GM21825 (cell line): ENCODE data around the gene TFDP2.
"Not testable (repeated sequence)": the region's sequence is repeated elsewhere in the genome, so short reads cannot be mapped to it uniquely, and the experiment has no call there.

Source experiments
- ATAC-seq: cut with Tn5 transposase; IDR thresholded peaks from one replicate; pipeline ENCODE4 v1.9.1; 2021; ENCODE audit warnings: mild to moderate bottlenecking, moderate library complexity; ENCODE audit not compliant: unreplicated experiment

The TFDP2 gene

DNA sequence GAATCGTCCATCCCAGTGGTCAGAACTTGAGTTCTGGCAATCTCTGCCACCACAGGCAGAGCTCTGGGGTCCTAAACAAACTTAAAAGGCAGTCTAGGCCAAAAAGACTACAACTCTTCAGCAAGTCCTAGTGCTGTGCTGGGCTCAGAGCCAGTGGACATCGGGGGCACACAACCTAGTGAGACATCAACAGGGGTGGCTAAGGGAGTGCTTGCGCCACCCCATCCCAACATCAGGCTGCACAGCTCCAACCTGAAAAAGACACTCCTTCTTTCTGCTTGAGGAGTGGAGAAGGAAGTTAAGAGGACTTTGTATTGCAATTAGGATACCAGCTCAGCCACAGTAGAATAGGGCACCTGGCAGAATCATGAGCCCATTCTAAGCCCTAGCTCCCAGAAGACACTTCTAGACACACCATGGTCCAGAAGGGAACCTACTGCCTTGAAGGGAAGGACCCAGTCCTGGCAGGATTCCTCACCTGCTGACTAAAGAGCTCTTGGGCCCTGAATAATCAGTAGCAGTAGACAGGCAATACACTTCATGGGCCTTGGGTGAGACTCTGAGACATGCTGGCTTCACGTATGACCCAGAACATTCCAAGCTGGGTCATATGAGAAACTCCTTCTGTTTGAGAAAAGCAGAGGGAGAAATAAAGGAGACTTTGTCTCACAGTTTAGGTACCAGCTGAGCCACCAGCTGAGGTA lies 72.0 kb downstream of the TFDP2 start:
- ATAC-seq: no peak

DNA sequence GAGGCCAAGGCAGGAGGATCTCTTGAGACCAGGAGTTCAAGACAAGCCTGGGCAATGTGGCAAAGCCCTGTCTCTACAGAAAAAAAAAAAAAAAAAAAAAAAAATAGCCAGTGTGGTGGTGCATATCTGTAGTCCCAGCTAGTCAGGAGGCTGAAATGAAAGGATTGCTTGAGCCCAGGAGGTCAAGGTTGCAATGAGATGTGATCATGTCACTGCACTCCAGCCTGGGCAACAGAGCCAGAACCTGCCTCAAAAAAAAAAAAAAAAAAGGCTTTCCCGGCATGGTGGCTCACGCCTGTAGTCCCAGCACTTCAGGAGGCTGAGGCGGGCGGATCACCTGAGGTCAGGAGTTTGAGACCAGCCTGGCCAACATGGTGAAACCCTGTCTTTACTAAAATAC lies 73.7 kb downstream of the TFDP2 start:
- ATAC-seq: not testable (repeated sequence)

GRCh38 chr3:142072816-142073215 lies 76.5 kb downstream of the TFDP2 start:
- ATAC-seq: no peak

DNA sequence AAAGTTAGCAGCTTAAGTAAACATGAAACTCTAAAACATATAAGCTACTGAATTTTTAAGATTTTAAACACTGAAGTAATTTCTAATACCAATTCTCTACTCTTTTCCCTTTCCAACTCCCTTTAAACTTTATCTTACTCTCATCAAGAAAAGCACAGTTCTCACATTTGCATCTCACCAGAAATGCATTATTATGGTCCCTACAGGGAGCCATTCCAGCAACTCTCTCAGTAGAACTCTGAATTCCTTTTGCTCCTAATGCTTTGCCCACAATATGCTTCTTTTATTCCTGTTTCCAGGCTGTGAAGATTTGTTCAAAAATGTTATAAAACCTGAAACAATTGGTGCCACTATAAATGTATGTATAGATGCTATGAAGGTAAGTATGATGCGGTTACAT lies 83.4 kb downstream of the TFDP2 start:
- ATAC-seq: no peak

DNA sequence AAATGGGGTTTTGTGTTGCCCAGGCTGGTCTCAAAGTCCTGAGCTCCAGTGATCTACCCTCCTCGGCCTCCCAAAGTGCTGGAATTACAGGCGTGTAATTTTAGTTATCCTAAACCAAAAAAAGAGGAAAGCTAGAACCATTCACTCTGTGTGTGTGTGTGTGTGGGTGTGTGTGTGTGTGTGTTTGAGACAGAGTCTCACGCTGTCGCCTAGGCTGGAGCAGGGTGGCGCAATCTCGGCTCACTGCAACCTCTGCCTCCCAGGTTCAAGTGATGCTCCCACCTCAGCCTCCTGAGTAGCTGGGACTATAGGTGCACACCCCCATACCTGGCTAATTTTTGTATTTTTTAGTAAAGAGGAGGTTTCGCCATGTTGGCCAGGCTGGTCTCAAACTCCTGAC lies 84.0 kb downstream of the TFDP2 start:
- ATAC-seq: no peak

GRCh38 chr3:142064454-142064853 lies 84.9 kb downstream of the TFDP2 start:
- no peak for ATAC-seq

DNA sequence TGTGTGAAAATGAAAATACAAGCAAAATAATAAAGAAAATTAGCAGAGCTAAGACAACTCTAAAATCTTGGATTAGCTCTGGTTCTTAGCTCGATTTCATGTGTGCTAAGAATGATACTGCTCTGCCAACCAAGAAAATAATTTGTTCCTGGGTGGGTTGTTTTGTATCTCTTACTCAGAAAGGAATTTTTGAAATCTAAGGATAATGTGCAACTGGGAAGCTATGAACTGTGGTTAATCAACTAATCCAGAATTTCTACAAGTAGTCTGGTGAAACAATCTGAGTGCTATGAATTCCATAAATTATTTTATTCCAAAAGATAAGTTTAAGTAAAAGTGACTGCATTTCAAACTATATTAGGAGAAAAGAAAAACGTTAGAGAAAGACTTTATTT lies 92.0 kb downstream of the TFDP2 start:
- ATAC-seq: no peak

GRCh38 chr3:142056656-142057330 lies 92.6 kb downstream of the TFDP2 start:
- ATAC-seq: no peak

DNA sequence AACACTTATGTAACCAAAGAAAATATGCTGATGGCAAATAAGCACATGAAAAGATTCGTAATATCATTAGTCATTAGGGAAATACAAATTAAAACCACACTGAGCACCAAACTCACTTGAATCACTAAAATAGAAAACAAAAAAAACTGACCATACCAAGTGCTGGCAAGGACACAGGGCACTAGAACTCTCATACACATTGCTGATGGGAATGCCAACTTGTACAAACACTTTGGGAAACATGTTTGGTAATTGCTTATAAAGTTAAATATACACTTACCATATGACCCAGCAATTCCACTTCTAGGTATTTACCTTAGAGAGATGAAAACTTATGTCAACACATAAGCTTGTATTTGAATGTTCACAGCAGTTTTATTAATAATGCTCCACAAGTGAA lies 95.5 kb downstream of the TFDP2 start:
- ATAC-seq: no peak

DNA sequence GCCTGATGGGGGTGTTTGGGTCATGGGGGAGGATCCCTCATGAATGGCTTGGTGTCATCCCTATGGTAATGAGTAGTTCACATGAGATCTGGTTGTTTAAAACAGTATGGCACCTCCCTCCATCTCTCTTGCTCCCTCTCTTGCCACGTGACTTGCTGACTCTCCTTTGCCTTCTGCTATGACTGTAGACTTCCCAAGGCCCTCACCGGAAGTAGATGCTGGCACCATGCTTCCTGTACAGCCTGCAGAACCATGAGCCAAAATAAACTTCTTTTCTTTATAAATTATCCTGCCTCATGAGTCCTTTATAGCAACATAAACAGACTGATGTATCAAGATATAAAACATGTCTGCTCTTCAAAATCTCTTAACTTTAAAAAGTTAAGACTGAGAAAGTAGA lies 96.1 kb downstream of the TFDP2 start:
- ATAC-seq: no peak

- ATAC-seq: no peak
Measured at GRCh38 chr3:142051351-142051750, 98.0 kb downstream of the TFDP2 start.

DNA sequence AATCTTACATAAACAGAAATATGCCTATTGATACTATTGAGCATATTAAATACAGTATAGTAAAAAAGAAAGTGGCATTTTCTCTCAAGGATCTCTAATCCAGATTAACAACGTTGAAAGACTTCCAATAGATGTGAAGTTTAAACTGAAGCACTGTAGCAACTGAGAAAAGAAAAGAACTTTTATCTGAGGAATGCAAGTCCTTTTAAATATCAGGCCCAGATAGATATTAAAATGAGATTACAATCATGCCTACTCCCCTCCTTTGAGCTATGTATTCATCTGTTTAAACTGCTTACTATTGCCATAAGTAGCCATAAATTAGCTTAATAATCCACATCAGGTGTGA lies 102.3 kb downstream of the TFDP2 start:
- ATAC-seq: no peak

- no peak for ATAC-seq
Measured at GRCh38 chr3:142046320-142047020, 102.9 kb downstream of the TFDP2 start.

DNA sequence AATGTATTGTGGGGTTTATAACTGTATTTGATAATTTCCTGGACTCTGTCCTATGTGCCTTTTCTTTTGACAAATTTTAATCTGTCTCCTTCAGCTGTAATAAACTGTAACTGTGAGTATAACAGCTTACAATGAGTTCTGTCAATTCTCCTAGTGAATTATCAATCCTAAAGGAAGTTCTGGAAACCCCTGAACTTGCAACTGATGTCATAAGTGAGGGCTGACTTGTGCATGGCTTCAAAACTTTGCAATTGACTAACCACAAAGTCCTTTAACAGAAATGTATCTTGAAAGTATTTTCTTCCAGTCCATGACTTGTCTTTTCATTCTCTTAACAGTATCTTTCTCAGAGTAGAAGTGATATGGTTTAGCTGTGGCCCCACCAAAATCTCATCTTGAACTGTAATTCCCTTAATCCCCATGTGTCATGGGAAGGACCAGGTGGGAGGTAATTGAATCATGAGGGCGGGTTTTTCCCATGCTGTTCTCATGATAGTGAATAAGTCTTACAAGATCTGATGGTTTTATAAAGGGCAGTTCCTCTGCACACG lies 108.3 kb downstream of the TFDP2 start:
- ATAC-seq: no peak

DNA sequence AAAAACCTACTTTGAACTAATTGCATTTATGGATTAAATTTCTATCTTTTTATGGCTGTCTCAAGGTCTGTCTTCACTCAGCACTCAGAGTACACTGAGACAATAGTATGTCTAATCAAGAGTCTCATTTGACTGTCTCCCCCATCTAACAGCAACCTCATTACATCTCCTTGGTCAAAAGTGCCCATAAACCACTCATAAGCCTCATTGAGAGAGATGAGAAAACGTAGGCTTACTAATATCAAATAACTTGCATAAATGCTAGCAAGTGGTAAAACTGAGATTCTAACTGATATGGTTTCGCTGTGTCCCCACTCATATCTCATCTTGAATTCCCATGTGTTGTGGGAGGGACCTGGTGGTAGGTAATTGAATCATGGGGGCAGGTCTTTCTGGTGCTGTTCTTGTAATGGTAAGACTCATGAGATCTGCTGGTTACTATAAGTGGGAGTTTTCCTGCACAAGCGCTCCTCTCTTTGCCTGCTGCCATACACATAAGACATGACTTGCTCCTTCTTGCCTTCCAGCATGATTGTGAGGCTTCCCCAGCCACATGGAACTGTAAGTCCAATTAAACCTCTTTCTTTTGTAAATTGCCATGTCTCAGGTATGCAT lies 113.9 kb downstream of the TFDP2 start:
- ATAC-seq: no peak

GRCh38 chr3:142033292-142033691 lies 116.1 kb downstream of the TFDP2 start:
- no peak for ATAC-seq

DNA sequence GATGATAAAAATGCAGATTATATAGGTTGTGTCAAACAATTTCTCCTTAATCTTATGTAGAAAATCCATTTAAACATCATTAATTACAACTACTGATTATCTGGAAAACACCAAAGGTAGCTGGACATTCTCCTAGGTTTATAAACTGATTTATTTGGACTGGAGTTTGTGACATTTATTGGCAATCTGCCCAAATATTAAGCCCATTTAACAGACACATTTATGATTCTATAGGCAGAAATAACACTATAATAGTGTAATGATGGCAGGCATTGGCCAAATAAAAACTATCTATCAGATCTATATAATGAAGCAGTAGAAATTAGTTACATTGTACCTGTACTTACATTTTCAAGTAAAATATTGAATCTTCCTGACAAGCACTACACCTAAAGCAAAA lies 117.8 kb downstream of the TFDP2 start:
- no peak for ATAC-seq

DNA sequence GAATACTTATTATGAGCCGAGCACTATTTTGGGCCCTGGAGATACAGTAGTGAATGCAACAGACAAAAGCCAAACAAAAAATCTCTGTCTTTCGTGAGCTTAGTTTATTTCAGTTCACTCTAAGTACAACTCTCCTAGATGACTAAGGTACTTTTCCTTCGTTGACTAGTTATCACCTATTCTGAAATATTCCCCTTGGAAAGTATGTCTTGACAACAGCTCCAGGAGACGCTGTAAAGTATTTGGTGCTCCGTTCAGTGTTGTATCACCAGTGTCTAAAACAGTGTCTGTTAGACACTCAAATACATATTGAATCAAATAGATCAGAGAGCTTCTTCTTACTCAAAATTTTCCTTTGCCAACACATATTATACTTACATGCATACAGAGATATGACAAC lies 119.6 kb downstream of the TFDP2 start:
- no peak for ATAC-seq

- ATAC-seq: peak; percentile 41
Measured at GRCh38 chr3:142029052-142029642, 120.2 kb downstream of the TFDP2 start.

DNA sequence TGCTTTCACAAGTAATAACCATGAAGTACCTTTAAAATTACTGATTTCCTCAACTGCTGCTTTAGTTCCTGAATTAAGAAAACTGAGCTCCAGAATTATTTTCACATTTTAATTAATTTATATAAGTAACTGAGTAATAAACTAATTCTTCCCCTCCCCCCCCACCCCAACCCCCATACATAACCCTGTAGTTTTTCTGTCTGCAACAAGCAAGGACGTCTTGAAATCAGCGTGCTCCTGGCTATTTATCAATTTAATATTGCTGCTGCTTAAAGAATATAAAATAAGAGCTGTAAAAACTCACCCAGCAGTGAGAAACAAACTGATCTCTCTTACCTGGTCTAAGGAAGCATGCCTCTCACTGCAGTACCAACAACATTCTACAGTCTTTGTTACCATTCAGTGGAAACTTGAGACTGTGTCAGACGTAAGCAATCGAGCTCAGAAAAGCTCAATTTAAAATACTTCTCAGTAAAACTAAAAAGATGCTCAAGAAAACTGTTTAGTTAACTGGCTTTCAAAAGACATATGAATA lies 121.0 kb downstream of the TFDP2 start:
- ATAC-seq: peak; percentile 64

DNA sequence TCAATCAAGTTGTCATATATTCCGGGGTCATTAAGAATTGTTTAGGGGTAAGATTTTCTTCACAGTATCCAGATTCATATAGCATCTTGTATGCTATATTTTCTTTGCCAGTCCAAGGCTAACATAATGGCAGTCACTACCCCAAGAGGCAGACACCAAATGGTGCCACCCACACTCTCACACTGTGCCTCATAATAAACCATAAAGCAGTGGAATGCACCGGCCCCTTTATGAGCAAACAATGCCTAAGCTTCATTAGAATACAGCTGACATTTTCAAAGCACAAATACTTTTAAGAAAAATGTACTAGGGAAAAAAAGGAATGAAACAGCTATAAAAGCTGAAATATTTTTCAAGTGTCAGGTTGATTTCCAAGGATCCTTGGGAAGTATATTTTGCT lies 121.6 kb downstream of the TFDP2 start:
- ATAC-seq: no peak
